Endothelial cell of umbilical vein (primary cell): ENCODE data around the gene NT5DC2. TPM values are rescaled to one million over a fixed set of nuclear protein-coding genes. Genes with fewer than 3 reads are reported as not detected.
A peak's percentile ranks its signal among the peaks of the same experiment; 100 is the strongest.

Source experiments
- BruUV-seq: library from RNA; stranded (reverse); fragments of 400-500 nt; replicated peaks from 2 replicates; lab custom pipeline; 2021; lab: Mats Ljungman, UMichigan
- CTCF ChIA-PET: fragments of 300-600, 350-600 bp; sonication (Branson Sonifier 250); formaldehyde crosslinking; loops from one replicate; lab custom pipeline; 2021; ENCODE audit warnings: antibody characterized with exemption, inconsistent platforms; lab: Charles Lee
- POLR2A ChIA-PET: fragments of 300-600, 350-600 bp; sonication (Branson Sonifier 250); formaldehyde crosslinking; loops from one replicate; lab custom pipeline; 2021; ENCODE audit warnings: antibody characterized with exemption, inconsistent platforms; lab: Charles Lee
- DNase-seq: peaks from one replicate; pipeline ENCODE4 v3.0.0-alpha.2; 2011; ENCODE audit warnings: low read depth, low spot score
- FAIRE-seq: peaks from 2 replicates; lab custom pipeline; 2011; peaks lifted over from hg19 to GRCh38; lab: Jason Lieb, UNC
- H2AFZ ChIP-seq: 2 replicates; pipeline ENCODE4 v1.6.0; 2012; ENCODE audit warnings: low read depth, low read length, control low read depth, inconsistent platforms
- H3K27ac ChIP-seq: 2 replicates; pipeline ENCODE4 v1.5.1; 2011; ENCODE audit warnings: low read depth, mild to moderate bottlenecking, control low read depth, low read length, moderate library complexity; ENCODE audit not compliant: insufficient read depth
- H3K27me3 ChIP-seq, 2 experiments: 2 replicates each; pipeline versions ENCODE4 v1.6.0 to v1.6.1; 2011; ENCODE audit warnings: low read length in 2 of 2, mixed read lengths in 1 of 2; ENCODE audit not compliant: control insufficient read depth in 2 of 2, insufficient read depth in 2 of 2
- H3K36me3 ChIP-seq, 2 experiments: 2 replicates in 1 of 2; 3 replicates in 1 of 2; pipeline ENCODE4 v1.5.1; 2011; ENCODE audit warnings: low read length in 2 of 2, mild to moderate bottlenecking in 1 of 2, moderate library complexity in 1 of 2; ENCODE audit not compliant: control insufficient read depth in 2 of 2, insufficient read depth in 2 of 2; ENCODE audit errors: extremely low read depth in 1 of 2
- H3K4me1 ChIP-seq: 3 replicates; pipeline ENCODE4 v1.5.1; 2011; ENCODE audit warnings: mild to moderate bottlenecking, low read length; ENCODE audit not compliant: control insufficient read depth, insufficient read depth; ENCODE audit errors: extremely low read depth
- H3K4me2 ChIP-seq: 2 replicates; pipeline ENCODE4 v1.6.1; 2011; ENCODE audit warnings: low read length, control low read depth, mixed read lengths; ENCODE audit not compliant: insufficient read depth
- H3K4me3 ChIP-seq, 3 experiments: fragments of 200-600 bp in 1 of 3; sonication (generic), shearing (Covaris generic) in 1 of 3; replicated peaks in 1 of 3; 2 replicates each; pipeline ENCODE4 v1.5.1; 2011 to 2016; ENCODE audit warnings: control low read depth in 3 of 3, low read length in 3 of 3, mild to moderate bottlenecking in 2 of 3, inconsistent platforms in 1 of 3, low read depth in 1 of 3, moderate library complexity in 1 of 3; ENCODE audit not compliant: insufficient read depth in 1 of 3
- H3K79me2 ChIP-seq: 2 replicates; pipeline ENCODE4 v1.6.0; 2012; ENCODE audit warnings: low read length, inconsistent platforms; ENCODE audit not compliant: control insufficient read depth, insufficient read depth
- H3K9ac ChIP-seq: replicated peaks from 2 replicates; pipeline ENCODE3; 2011; ENCODE audit warnings: low read length, control low read depth; ENCODE audit not compliant: insufficient read depth; ENCODE audit errors: extremely low read depth
- H3K9me1 ChIP-seq: replicated peaks from 3 replicates; pipeline ENCODE4 v1.6.0; 2011; ENCODE audit warnings: mild to moderate bottlenecking, low read length; ENCODE audit not compliant: control insufficient read depth, insufficient read depth; ENCODE audit errors: extremely low read depth
- H3K9me3 ChIP-seq: replicated peaks from 2 replicates; pipeline ENCODE4 v1.5.1; 2012; ENCODE audit warnings: low read length, inconsistent platforms; ENCODE audit not compliant: control insufficient read depth, insufficient read depth
- H4K20me1 ChIP-seq: replicated peaks from 2 replicates; pipeline ENCODE3; 2011; ENCODE audit warnings: mild to moderate bottlenecking, low read length; ENCODE audit not compliant: control insufficient read depth, insufficient read depth; ENCODE audit errors: extremely low read depth
- FOS ChIP-seq: IDR thresholded peaks from 2 replicates; pipeline ENCODE4 v1.6.1; 2011; ENCODE audit warnings: mild to moderate bottlenecking, low read length, moderate library complexity, borderline replicate concordance; ENCODE audit not compliant: insufficient read depth
- MYC ChIP-seq: IDR thresholded peaks from one replicate; pipeline ENCODE4 v1.6.1; 2011; ENCODE audit warnings: mild to moderate bottlenecking, low read depth, low read length
- POLR2A ChIP-seq: IDR thresholded peaks from 2 replicates; pipeline ENCODE4 v1.6.1; 2012; ENCODE audit warnings: low read depth, mild to moderate bottlenecking, control low read depth, low read length
- POLR2AphosphoS5 ChIP-seq: IDR thresholded peaks from 2 replicates; pipeline ENCODE4 v1.6.1; 2012; ENCODE audit warnings: low read depth, mild to moderate bottlenecking, control low read depth, low read length, moderate library complexity; ENCODE audit not compliant: insufficient read depth
- dilution Hi-C: fragments of 300-500 bp; cut with MboI; formaldehyde crosslinking; loops from one replicate; pipeline ENCODE4 v1.15.0; 2019; ENCODE audit warnings: low sequenced_read_pairs; ENCODE audit not compliant: extremely low pct_ligation_motif_present
- intact Hi-C: fragments of 100-400 bp; cut with micrococcal nuclease; formaldehyde crosslinking; loops from one replicate; pipeline ENCODE4 v1.10.0; 2022
- polyA plus RNA-seq, 4 experiments: library from polyadenylated mRNA; depleted of rRNA in 3 of 4; stranded (reverse) in 3 of 4; unstranded in 1 of 4; fragments of >200 nt; gene quantifications; 2 replicates each; pipeline versions ENCODE4 v1.2.1 to v1.2.3, GENCODE V29; 2011 to 2012; ENCODE audit warnings: missing spikeins in 1 of 4
- total RNA-seq: library from RNA; stranded (reverse); gene quantifications from 2 replicates; pipeline ENCODE4 v1.2.3, GENCODE V29; 2021

The NT5DC2 gene
- total and polyA plus RNA-seq, 2 donors (not counting 3 experiments of a cell fraction or from before 2014, with no cell fraction given), result 298 to 402 TPM

DNA sequence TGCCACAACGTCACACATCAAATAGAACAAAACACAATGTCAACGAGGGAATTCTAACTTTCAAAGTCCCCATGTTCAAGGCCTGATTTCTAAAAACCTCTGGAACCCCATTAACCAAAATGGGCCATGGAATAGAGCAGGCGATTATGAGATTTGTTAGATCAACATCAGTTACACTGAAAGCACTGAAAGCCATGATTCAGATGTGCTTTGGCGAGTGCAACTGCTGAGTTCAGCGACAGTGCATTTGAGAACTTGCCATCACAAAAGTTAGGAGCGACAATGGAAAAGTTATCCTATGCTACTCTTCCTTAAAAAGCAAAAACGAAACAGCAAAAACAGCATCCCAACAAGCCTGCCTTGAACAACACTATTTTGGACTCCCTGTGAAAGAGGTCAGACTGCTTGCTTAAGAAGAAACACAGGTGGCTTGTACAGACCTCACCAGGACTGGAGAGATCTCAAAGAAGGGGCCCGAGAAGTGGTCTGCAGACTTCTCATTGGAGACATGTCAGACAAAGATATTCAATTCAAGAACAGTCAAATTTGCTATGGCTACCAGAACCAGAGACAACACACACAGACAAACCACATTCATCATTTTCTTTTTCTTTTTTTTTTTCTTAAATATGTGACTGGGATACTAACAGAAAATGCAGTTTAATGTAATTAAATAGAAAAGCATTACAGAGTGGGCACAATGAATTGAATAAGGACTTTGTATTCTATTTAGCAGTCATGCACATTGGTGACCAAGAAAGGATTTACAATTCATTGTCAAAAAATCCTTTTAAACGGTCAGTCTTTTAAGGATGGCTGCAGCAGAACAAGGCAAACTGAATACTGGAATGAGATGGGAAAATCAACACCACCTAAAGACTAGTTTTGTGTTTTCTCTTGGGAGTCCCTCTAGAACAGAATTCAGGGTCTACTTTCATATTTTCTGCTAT, 23.6 kb upstream of the NT5DC2 start:
- dilution Hi-C loops, result no loop called here
- Histone ChIP-seq H4K20me1 (no peaks in the 10 kb centered on the region), H3K9me1 (no peaks in the 10 kb centered on the region), H2AFZ (no peak overlapping the region), H3K36me3 (peaks cover 29 to 35% of the 10 kb centered on the region in 2 experiments), H3K9me3 (no peaks in the 10 kb centered on the region), H3K4me1 (no peaks in the 10 kb centered on the region), H3K9ac (no peak overlapping the region), H3K27me3 (no peaks in the 10 kb centered on the region), H3K79me2 (peaks cover 2% of the 10 kb centered on the region), H3K27ac (no peak overlapping the region), H3K4me3 (no peak overlapping the region), H3K4me2 (no peak overlapping the region)
- DNase-seq (no peak), FAIRE-seq (no peak)
- POLR2A ChIA-PET, result no interaction called here
- CTCF ChIA-PET, result no interaction called here
- TF ChIP-seq FOS, result no peak
- BruUV-seq, result no TSS peak
- intact Hi-C loops, result no loop called here

DNA sequence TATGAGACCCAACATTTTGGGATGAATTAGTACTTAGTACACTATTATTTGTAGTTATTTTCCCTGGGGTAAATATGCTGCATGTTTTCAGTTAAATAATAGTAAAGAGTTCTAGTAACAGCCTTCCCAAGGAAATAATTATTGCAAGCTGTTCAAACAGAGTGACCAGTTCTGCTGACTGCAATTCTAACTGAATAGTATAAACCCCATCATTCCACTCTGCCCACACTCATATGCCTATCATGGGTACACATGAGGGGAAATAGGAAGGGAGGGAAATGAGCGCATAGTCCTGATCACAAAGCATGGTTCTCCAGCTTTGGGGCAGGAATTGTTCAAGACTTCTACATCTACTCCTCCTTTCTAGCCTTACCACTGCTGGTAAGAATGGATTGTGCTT, 21.4 kb upstream of the NT5DC2 start:
- no peak for DNase-seq
- H3K36me3 ChIP-seq, result peaks cover 27 to 29% of the 10 kb centered on the region in 2 experiments
- no peaks in the 10 kb centered on the region for H3K27me3 ChIP-seq
- H3K4me2 ChIP-seq, result no peak overlapping the region
- no peaks in the 10 kb centered on the region for H3K9me1 ChIP-seq
- dilution Hi-C loops (no loop called here), intact Hi-C loops (no loop called here)
- no peaks in the 10 kb centered on the region for H4K20me1 ChIP-seq
- BruUV-seq, result no TSS peak
- H3K9ac ChIP-seq, result no peak overlapping the region
- peaks cover 2% of the 10 kb centered on the region for H3K79me2 ChIP-seq
- CTCF ChIA-PET, result no interaction called here
- no peak overlapping the region for H2AFZ ChIP-seq
- POLR2A ChIA-PET, result no interaction called here
- no peak for TF ChIP-seq POLR2AphosphoS5
- no peak for TF ChIP-seq POLR2A
- no peak for TF ChIP-seq MYC
- H3K4me3 ChIP-seq, result no peak overlapping the region
- H3K27ac ChIP-seq, result no peak overlapping the region
- no peaks in the 10 kb centered on the region for H3K9me3 ChIP-seq
- H3K4me1 ChIP-seq, result no peaks in the 10 kb centered on the region
- peak; percentile 48 for FAIRE-seq
